H9 (cell line): Measurements from ENCODE around the gene ASXL3. TPM values are rescaled to one million over a fixed set of nuclear protein-coding genes. Genes with fewer than 3 reads are reported as not detected.

Source experiments
- DNase-seq: peaks from one replicate; pipeline ENCODE4 v3.0.0-alpha.2; 2017
- H2AFZ ChIP-seq: one replicate; pipeline ENCODE4 v1.6.1; 2013; ENCODE audit warnings: mild to moderate bottlenecking, low read length, control low read depth, moderate library complexity
- H2AK5ac ChIP-seq: 2 replicates; pipeline ENCODE4 v1.6.1; 2013; ENCODE audit warnings: low read length, control low read depth, mixed read lengths; ENCODE audit not compliant: insufficient read length
- H2BK120ac ChIP-seq: one replicate; pipeline ENCODE4 v1.6.1; 2013; ENCODE audit warnings: low read depth, mild to moderate bottlenecking, low read length, control low read depth, inconsistent platforms; ENCODE audit not compliant: poor library complexity, severe bottlenecking
- H2BK12ac ChIP-seq: 2 replicates; pipeline ENCODE4 v1.6.1; 2013; ENCODE audit warnings: low read length, control low read depth, mixed read lengths, low read depth; ENCODE audit not compliant: insufficient read length
- H2BK15ac ChIP-seq: 2 replicates; pipeline ENCODE4 v1.6.1; 2013; ENCODE audit warnings: low read depth, low read length, control low read depth
- H2BK20ac ChIP-seq: one replicate; pipeline ENCODE4 v1.6.1; 2013; ENCODE audit warnings: low read depth, mild to moderate bottlenecking, low read length, control low read depth, inconsistent platforms; ENCODE audit not compliant: poor library complexity, severe bottlenecking
- H2BK5ac ChIP-seq: 2 replicates; pipeline ENCODE4 v1.6.1; 2013; ENCODE audit warnings: low read length, control low read depth, mixed read lengths; ENCODE audit not compliant: insufficient read length
- H3K14ac ChIP-seq: 2 replicates; pipeline ENCODE4 v1.6.1; 2013; ENCODE audit warnings: low read length, control low read depth; ENCODE audit not compliant: insufficient read depth
- H3K18ac ChIP-seq: 2 replicates; pipeline ENCODE4 v1.6.1; 2013; ENCODE audit warnings: low read depth, mild to moderate bottlenecking, mixed read lengths, low read length, control low read depth; ENCODE audit not compliant: insufficient read length
- H3K23ac ChIP-seq: 2 replicates; pipeline ENCODE4 v1.6.1; 2013; ENCODE audit warnings: low read length, control low read depth, mixed read lengths, low read depth; ENCODE audit not compliant: insufficient read length
- H3K23me2 ChIP-seq: 2 replicates; pipeline ENCODE4 v1.6.1; 2013; ENCODE audit warnings: low read depth, mild to moderate bottlenecking, mixed read lengths, low read length, control low read depth; ENCODE audit not compliant: insufficient read length, poor library complexity, severe bottlenecking
- H3K27ac ChIP-seq: 2 replicates; pipeline ENCODE4 v1.5.1; 2013; ENCODE audit warnings: low read length, control low read depth, mixed read lengths, low read depth; ENCODE audit not compliant: insufficient read length
- H3K27me3 ChIP-seq: 2 replicates; pipeline ENCODE4 v1.6.1; 2013; ENCODE audit warnings: low read length, control low read depth, inconsistent platforms; ENCODE audit not compliant: insufficient read depth
- H3K4ac ChIP-seq: 2 replicates; pipeline ENCODE4 v1.6.1; 2013; ENCODE audit warnings: low read depth, mild to moderate bottlenecking, control low read depth, inconsistent platforms, low read length, moderate library complexity
- H3K4me1 ChIP-seq: 2 replicates; pipeline ENCODE4 v1.6.1; 2013; ENCODE audit warnings: low read length, control low read depth, inconsistent platforms; ENCODE audit not compliant: insufficient read depth
- H3K4me2 ChIP-seq: 2 replicates; pipeline ENCODE4 v1.6.1; 2013; ENCODE audit warnings: low read length, control low read depth, mixed read lengths; ENCODE audit not compliant: insufficient read length, insufficient read depth
- H3K56ac ChIP-seq: 2 replicates; pipeline ENCODE4 v1.6.1; 2013; ENCODE audit warnings: low read depth, mild to moderate bottlenecking, mixed read lengths, low read length, control low read depth; ENCODE audit not compliant: insufficient read length
- H3K79me1 ChIP-seq: 2 replicates; pipeline ENCODE4 v1.6.1; 2013; ENCODE audit warnings: low read depth, mild to moderate bottlenecking, moderate library complexity, low read length, control low read depth, inconsistent platforms; ENCODE audit not compliant: insufficient read depth, poor library complexity, severe bottlenecking
- H3K79me2 ChIP-seq: 2 replicates; pipeline ENCODE4 v1.6.1; 2013; ENCODE audit warnings: low read length, control low read depth, inconsistent platforms; ENCODE audit not compliant: insufficient read depth
- H3K9ac ChIP-seq: 2 replicates; pipeline ENCODE4 v1.6.1; 2013; ENCODE audit warnings: low read length, control low read depth, mixed read lengths; ENCODE audit not compliant: insufficient read length; ENCODE audit errors: extremely low read depth
- H3K9me3 ChIP-seq: one replicate; pipeline ENCODE4 v1.6.1; 2013; ENCODE audit warnings: low read depth, low read length, inconsistent platforms; ENCODE audit not compliant: control insufficient read depth
- H3T11ph ChIP-seq: one replicate; pipeline ENCODE4 v1.6.1; 2013; ENCODE audit warnings: mild to moderate bottlenecking, low read length, control low read depth, inconsistent platforms
- H4K20me1 ChIP-seq: one replicate; pipeline ENCODE4 v1.6.1; 2013; ENCODE audit not compliant: control insufficient read depth, insufficient read length, insufficient read depth
- H4K5ac ChIP-seq: 2 replicates; pipeline ENCODE4 v1.6.1; 2013; ENCODE audit warnings: low read depth, mild to moderate bottlenecking, mixed read lengths, low read length, control low read depth; ENCODE audit not compliant: insufficient read length
- H4K8ac ChIP-seq: replicated peaks from 2 replicates; pipeline ENCODE4 v1.6.1; 2013; ENCODE audit warnings: low read length, control low read depth, mixed read lengths, low read depth; ENCODE audit not compliant: insufficient read length
- H4K91ac ChIP-seq: 2 replicates; pipeline ENCODE4 v1.6.1; 2013; ENCODE audit warnings: low read depth, mild to moderate bottlenecking, moderate library complexity, mixed read lengths, low read length, control low read depth; ENCODE audit not compliant: insufficient read length
- H3K27ac Mint-ChIP-seq, 3 experiments: 2 replicates in 2 of 3; 3 replicates in 1 of 3; pipeline ENCODE4 v1.8.0; 2020 to 2021; ENCODE audit warnings: mixed read lengths in 3 of 3, mild to moderate bottlenecking in 1 of 3, moderate library complexity in 1 of 3
- H3K27me3 Mint-ChIP-seq: 2 replicates; pipeline ENCODE4 v1.8.0; 2021; ENCODE audit warnings: low read depth, mild to moderate bottlenecking, moderate library complexity, mixed read lengths
- H3K36me3 Mint-ChIP-seq, 3 experiments: 2 replicates in 2 of 3; 3 replicates in 1 of 3; pipeline ENCODE4 v1.8.0; 2020 to 2021; ENCODE audit warnings: low read depth in 3 of 3, mixed read lengths in 3 of 3; ENCODE audit not compliant: insufficient read depth in 1 of 3
- H3K4me1 Mint-ChIP-seq, 2 experiments: 2 replicates each; pipeline ENCODE4 v1.8.0; 2020; ENCODE audit warnings: mixed read lengths in 2 of 2
- H3K4me3 Mint-ChIP-seq, 2 experiments: 2 replicates in 1 of 2; 3 replicates in 1 of 2; pipeline ENCODE4 v1.8.0; 2020 to 2021; ENCODE audit warnings: mild to moderate bottlenecking in 2 of 2, mixed read lengths in 2 of 2, moderate library complexity in 1 of 2
- H3K9me3 Mint-ChIP-seq, 2 experiments: 2 replicates in 1 of 2; 3 replicates in 1 of 2; pipeline ENCODE4 v1.8.0; 2020; ENCODE audit warnings: mild to moderate bottlenecking in 2 of 2, mixed read lengths in 2 of 2, moderate library complexity in 1 of 2
- CTCF ChIP-seq: fragments of 200-600 bp; sonication (generic); conservative IDR thresholded peaks from 3 replicates; pipeline ENCODE4 v1.8.0; 2021; ENCODE audit warnings: antibody characterized with exemption, mild to moderate bottlenecking
- total RNA-seq: library from RNA; stranded (reverse); gene quantifications from 2 replicates; pipeline ENCODE4 v1.2.1, GENCODE V29; 2021

Gene ASXL3
- total RNA-seq, 1 experiment from 2014 or later = 0.35 TPM

- Histone ChIP-seq H3K23me2 (peaks cover 9% of the 10 kb centered on the region), H3K27me3 (peaks cover 5% of the 10 kb centered on the region; the same call in 1 of the 2 replicates), H2BK120ac (no peak overlapping the region), H2AFZ (no peak overlapping the region), H3K4ac (no peak overlapping the region), H3K23ac (no peak overlapping the region), H3K56ac (no peak overlapping the region), H3K14ac (no peak overlapping the region), H3K4me1 (peaks cover 3% of the 10 kb centered on the region; the same call in 1 of the 2 replicates), H2AK5ac (no peak overlapping the region), H3K4me2 (no peak overlapping the region), H2BK15ac (no peak overlapping the region), H4K8ac (no peak overlapping the region), H2BK5ac (no peak overlapping the region), H4K5ac (no peak overlapping the region), H4K91ac (no peak overlapping the region), H3K27ac (no peak overlapping the region), H2BK20ac (no peak overlapping the region), H3K79me1 (no peaks in the 10 kb centered on the region), H3T11ph (no peak overlapping the region), H3K9ac (no peak overlapping the region), H3K79me2 (no peaks in the 10 kb centered on the region), H4K20me1 (no peaks in the 10 kb centered on the region), H3K18ac (no peak overlapping the region), H2BK12ac (no peak overlapping the region), H3K9me3 (no peaks in the 10 kb centered on the region)
- Mint-ChIP-seq H3K9me3 (peaks cover 0 to 4% of the 10 kb centered on the region in 2 experiments; a peak in 3 of 5 replicates), H3K27me3 (peaks cover 18% of the 10 kb centered on the region), H3K4me3 (no peak overlapping the region), H3K36me3 (no peaks in the 10 kb centered on the region), H3K27ac (0 out of 7 replicates have a peak overlapping the region, but pooled peaks of 1 of the 3 experiments have one; percentile 55), H3K4me1 (peaks cover 17 to 25% of the 10 kb centered on the region in 2 experiments)
- DNase-seq = no peak
- TF ChIP-seq CTCF = no peak
Observed at GRCh38 chr18:33575451-33575850, 2.6 kb upstream of the ASXL3 start.
